H9 (cell line): ENCODE measurements around the gene SLC17A9. TPM values are rescaled to one million over a fixed set of nuclear protein-coding genes. Genes with fewer than 3 reads are reported as not detected.

Experiments used
- DNase-seq: peaks from one replicate; pipeline ENCODE4 v3.0.0-alpha.2; 2017
- H2AFZ ChIP-seq: one replicate; pipeline ENCODE4 v1.6.1; 2013; ENCODE audit warnings: mild to moderate bottlenecking, low read length, control low read depth, moderate library complexity
- H2AK5ac ChIP-seq: 2 replicates; pipeline ENCODE4 v1.6.1; 2013; ENCODE audit warnings: low read length, control low read depth, mixed read lengths; ENCODE audit not compliant: insufficient read length
- H2BK120ac ChIP-seq: one replicate; pipeline ENCODE4 v1.6.1; 2013; ENCODE audit warnings: low read depth, mild to moderate bottlenecking, low read length, control low read depth, inconsistent platforms; ENCODE audit not compliant: poor library complexity, severe bottlenecking
- H2BK12ac ChIP-seq: 2 replicates; pipeline ENCODE4 v1.6.1; 2013; ENCODE audit warnings: low read length, control low read depth, mixed read lengths, low read depth; ENCODE audit not compliant: insufficient read length
- H2BK15ac ChIP-seq: 2 replicates; pipeline ENCODE4 v1.6.1; 2013; ENCODE audit warnings: low read depth, low read length, control low read depth
- H2BK20ac ChIP-seq: one replicate; pipeline ENCODE4 v1.6.1; 2013; ENCODE audit warnings: low read depth, mild to moderate bottlenecking, low read length, control low read depth, inconsistent platforms; ENCODE audit not compliant: poor library complexity, severe bottlenecking
- H2BK5ac ChIP-seq: 2 replicates; pipeline ENCODE4 v1.6.1; 2013; ENCODE audit warnings: low read length, control low read depth, mixed read lengths; ENCODE audit not compliant: insufficient read length
- H3K14ac ChIP-seq: 2 replicates; pipeline ENCODE4 v1.6.1; 2013; ENCODE audit warnings: low read length, control low read depth; ENCODE audit not compliant: insufficient read depth
- H3K18ac ChIP-seq: 2 replicates; pipeline ENCODE4 v1.6.1; 2013; ENCODE audit warnings: low read depth, mild to moderate bottlenecking, mixed read lengths, low read length, control low read depth; ENCODE audit not compliant: insufficient read length
- H3K23ac ChIP-seq: 2 replicates; pipeline ENCODE4 v1.6.1; 2013; ENCODE audit warnings: low read length, control low read depth, mixed read lengths, low read depth; ENCODE audit not compliant: insufficient read length
- H3K23me2 ChIP-seq: 2 replicates; pipeline ENCODE4 v1.6.1; 2013; ENCODE audit warnings: low read depth, mild to moderate bottlenecking, mixed read lengths, low read length, control low read depth; ENCODE audit not compliant: insufficient read length, poor library complexity, severe bottlenecking
- H3K27ac ChIP-seq: 2 replicates; pipeline ENCODE4 v1.5.1; 2013; ENCODE audit warnings: low read length, control low read depth, mixed read lengths, low read depth; ENCODE audit not compliant: insufficient read length
- H3K27me3 ChIP-seq: 2 replicates; pipeline ENCODE4 v1.6.1; 2013; ENCODE audit warnings: low read length, control low read depth, inconsistent platforms; ENCODE audit not compliant: insufficient read depth
- H3K4ac ChIP-seq: 2 replicates; pipeline ENCODE4 v1.6.1; 2013; ENCODE audit warnings: low read depth, mild to moderate bottlenecking, control low read depth, inconsistent platforms, low read length, moderate library complexity
- H3K4me1 ChIP-seq: 2 replicates; pipeline ENCODE4 v1.6.1; 2013; ENCODE audit warnings: low read length, control low read depth, inconsistent platforms; ENCODE audit not compliant: insufficient read depth
- H3K4me2 ChIP-seq: 2 replicates; pipeline ENCODE4 v1.6.1; 2013; ENCODE audit warnings: low read length, control low read depth, mixed read lengths; ENCODE audit not compliant: insufficient read length, insufficient read depth
- H3K56ac ChIP-seq: 2 replicates; pipeline ENCODE4 v1.6.1; 2013; ENCODE audit warnings: low read depth, mild to moderate bottlenecking, mixed read lengths, low read length, control low read depth; ENCODE audit not compliant: insufficient read length
- H3K79me1 ChIP-seq: 2 replicates; pipeline ENCODE4 v1.6.1; 2013; ENCODE audit warnings: low read depth, mild to moderate bottlenecking, moderate library complexity, low read length, control low read depth, inconsistent platforms; ENCODE audit not compliant: insufficient read depth, poor library complexity, severe bottlenecking
- H3K79me2 ChIP-seq: 2 replicates; pipeline ENCODE4 v1.6.1; 2013; ENCODE audit warnings: low read length, control low read depth, inconsistent platforms; ENCODE audit not compliant: insufficient read depth
- H3K9ac ChIP-seq: 2 replicates; pipeline ENCODE4 v1.6.1; 2013; ENCODE audit warnings: low read length, control low read depth, mixed read lengths; ENCODE audit not compliant: insufficient read length; ENCODE audit errors: extremely low read depth
- H3K9me3 ChIP-seq: one replicate; pipeline ENCODE4 v1.6.1; 2013; ENCODE audit warnings: low read depth, low read length, inconsistent platforms; ENCODE audit not compliant: control insufficient read depth
- H3T11ph ChIP-seq: one replicate; pipeline ENCODE4 v1.6.1; 2013; ENCODE audit warnings: mild to moderate bottlenecking, low read length, control low read depth, inconsistent platforms
- H4K20me1 ChIP-seq: one replicate; pipeline ENCODE4 v1.6.1; 2013; ENCODE audit not compliant: control insufficient read depth, insufficient read length, insufficient read depth
- H4K5ac ChIP-seq: 2 replicates; pipeline ENCODE4 v1.6.1; 2013; ENCODE audit warnings: low read depth, mild to moderate bottlenecking, mixed read lengths, low read length, control low read depth; ENCODE audit not compliant: insufficient read length
- H4K8ac ChIP-seq: replicated peaks from 2 replicates; pipeline ENCODE4 v1.6.1; 2013; ENCODE audit warnings: low read length, control low read depth, mixed read lengths, low read depth; ENCODE audit not compliant: insufficient read length
- H4K91ac ChIP-seq: 2 replicates; pipeline ENCODE4 v1.6.1; 2013; ENCODE audit warnings: low read depth, mild to moderate bottlenecking, moderate library complexity, mixed read lengths, low read length, control low read depth; ENCODE audit not compliant: insufficient read length
- H3K27ac Mint-ChIP-seq, 3 experiments: 2 replicates in 2 of 3; 3 replicates in 1 of 3; pipeline ENCODE4 v1.8.0; 2020 to 2021; ENCODE audit warnings: mixed read lengths in 3 of 3, mild to moderate bottlenecking in 1 of 3, moderate library complexity in 1 of 3
- H3K27me3 Mint-ChIP-seq: 2 replicates; pipeline ENCODE4 v1.8.0; 2021; ENCODE audit warnings: low read depth, mild to moderate bottlenecking, moderate library complexity, mixed read lengths
- H3K36me3 Mint-ChIP-seq, 3 experiments: 2 replicates in 2 of 3; 3 replicates in 1 of 3; pipeline ENCODE4 v1.8.0; 2020 to 2021; ENCODE audit warnings: low read depth in 3 of 3, mixed read lengths in 3 of 3; ENCODE audit not compliant: insufficient read depth in 1 of 3
- H3K4me1 Mint-ChIP-seq, 2 experiments: 2 replicates each; pipeline ENCODE4 v1.8.0; 2020; ENCODE audit warnings: mixed read lengths in 2 of 2
- H3K4me3 Mint-ChIP-seq, 2 experiments: 2 replicates in 1 of 2; 3 replicates in 1 of 2; pipeline ENCODE4 v1.8.0; 2020 to 2021; ENCODE audit warnings: mild to moderate bottlenecking in 2 of 2, mixed read lengths in 2 of 2, moderate library complexity in 1 of 2
- H3K9me3 Mint-ChIP-seq, 2 experiments: 2 replicates in 1 of 2; 3 replicates in 1 of 2; pipeline ENCODE4 v1.8.0; 2020; ENCODE audit warnings: mild to moderate bottlenecking in 2 of 2, mixed read lengths in 2 of 2, moderate library complexity in 1 of 2
- CTCF ChIP-seq: fragments of 200-600 bp; sonication (generic); conservative IDR thresholded peaks from 3 replicates; pipeline ENCODE4 v1.8.0; 2021; ENCODE audit warnings: antibody characterized with exemption, mild to moderate bottlenecking
- WGBS: extraction: QIAGEN DNeasy Blood & Tissue Kit; methylation state at CpG from one replicate; pipeline ENCODE4 v1.1.7; 2013; ENCODE audit warnings: missing lambda C conversion rate, low lambda C conversion rate, mixed read lengths; ENCODE audit not compliant: insufficient read length; ENCODE audit errors: extremely low coverage; 5-methylcytosine and 5-hydroxymethylcytosine counted together
- total RNA-seq: library from RNA; stranded (reverse); gene quantifications from 2 replicates; pipeline ENCODE4 v1.2.1, GENCODE V29; 2021

The SLC17A9 gene
- total RNA-seq, 1 experiment from 2014 or later, result 20.9 TPM

- no CpG with 5 or more reads among the region's 31 CpGs for WGBS
- H3K4ac ChIP-seq, result no peak overlapping the region
- H3K9ac ChIP-seq, result no peak overlapping the region
- peaks cover 23% of the 10 kb centered on the region; the same call in 1 of the 2 replicates for H3K79me2 ChIP-seq
- TF ChIP-seq CTCF, result no peak
- H3K27ac ChIP-seq, result no peak overlapping the region
- no peak overlapping the region for H3K56ac ChIP-seq
- H3K4me1 ChIP-seq, result no peaks in the 10 kb centered on the region
- H3K79me1 ChIP-seq, result peaks cover 17% of the 10 kb centered on the region
- H2AFZ ChIP-seq, result no peak overlapping the region
- peaks cover 2% of the 10 kb centered on the region for H4K20me1 ChIP-seq
- Mint-ChIP-seq H3K4me3 (peak overlapping the region in 1 of 2 experiments; percentile 46; a peak in 2 of 5 replicates), H3K9me3 (no peaks in the 10 kb centered on the region), H3K4me1 (peaks cover 0 to 3% of the 10 kb centered on the region in 2 experiments; a peak in 2 of 4 replicates), H3K27ac (peak overlapping the region in 1 of 3 experiments; percentile 90; a peak in 2 of 7 replicates), H3K36me3 (peaks cover 76 to 100% (median 99%) of the 10 kb centered on the region in 3 experiments), H3K27me3 (no peaks in the 10 kb centered on the region)
- no peak overlapping the region for H4K8ac ChIP-seq
- no peak overlapping the region for H3K23ac ChIP-seq
- H2BK20ac ChIP-seq, result no peak overlapping the region
- no peak overlapping the region for H2BK12ac ChIP-seq
- no peaks in the 10 kb centered on the region for H3K23me2 ChIP-seq
- no peaks in the 10 kb centered on the region for H3K9me3 ChIP-seq
- H3K18ac ChIP-seq, result no peak overlapping the region
- no peak overlapping the region for H2BK5ac ChIP-seq
- no peak for DNase-seq
- H3K14ac ChIP-seq, result no peak overlapping the region
- H4K5ac ChIP-seq, result no peak overlapping the region
- no peak overlapping the region for H3K4me2 ChIP-seq
- H2AK5ac ChIP-seq, result no peak overlapping the region
- H3T11ph ChIP-seq, result no peak overlapping the region
- H2BK120ac ChIP-seq, result no peak overlapping the region
- no peak overlapping the region for H2BK15ac ChIP-seq
- no peaks in the 10 kb centered on the region for H3K27me3 ChIP-seq
- no peak overlapping the region for H4K91ac ChIP-seq
Observed at GRCh38 chr20:62906647-62907375, 45.7 kb upstream of the SLC17A9 start.
